Naive B cell (primary cell): ENCODE measurements around the gene ICE2. TPM values are rescaled to one million over a fixed set of nuclear protein-coding genes. Genes with fewer than 3 reads are reported as not detected.

ENCODE experiments used
- ATAC-seq, 2 donors: fragments of 150-1000 bp; cut with Tn5 transposase; 2 replicates each; pipeline ENCODE4 v1.10.0; 2021; ENCODE audit warnings: low read depth in 2 of 2, mild to moderate bottlenecking in 2 of 2, moderate library complexity in 2 of 2
- DNase-seq: peaks from one replicate; pipeline ENCODE4 v3.0.0; 2022
- H3K27ac Mint-ChIP-seq, 6 donors: one replicate each; pipeline ENCODE4 v1.8.0; 2020 to 2022; ENCODE audit warnings: mild to moderate bottlenecking in 6 of 6, mixed read lengths in 6 of 6, moderate library complexity in 5 of 6, inconsistent platforms in 2 of 6
- H3K27me3 Mint-ChIP-seq, 3 donors: one replicate each; pipeline ENCODE4 v1.8.0; 2021 to 2022; ENCODE audit warnings: mixed read lengths in 3 of 3, mild to moderate bottlenecking in 1 of 3
- H3K36me3 Mint-ChIP-seq, 2 donors: one replicate each; pipeline ENCODE4 v1.8.0; 2020 to 2022; ENCODE audit warnings: mixed read lengths in 2 of 2, inconsistent platforms in 1 of 2, mild to moderate bottlenecking in 1 of 2
- H3K4me1 Mint-ChIP-seq, 3 donors: one replicate each; pipeline ENCODE4 v1.8.0; 2020 to 2022; ENCODE audit warnings: mixed read lengths in 3 of 3, inconsistent platforms in 1 of 3, mild to moderate bottlenecking in 1 of 3, moderate library complexity in 1 of 3
- H3K4me3 Mint-ChIP-seq, 8 donors: one replicate each; pipeline ENCODE4 v1.8.0; 2020 to 2022; ENCODE audit warnings: mild to moderate bottlenecking in 8 of 8, mixed read lengths in 8 of 8, moderate library complexity in 8 of 8, inconsistent platforms in 2 of 8
- H3K9me3 Mint-ChIP-seq, 7 donors: one replicate each; pipeline ENCODE4 v1.8.0; 2020 to 2022; ENCODE audit warnings: mixed read lengths in 7 of 7, mild to moderate bottlenecking in 5 of 7, inconsistent platforms in 2 of 7, moderate library complexity in 1 of 7
- polyA plus RNA-seq, 6 donors: library from polyadenylated mRNA; unstranded; fragments of 300-500 nt; fragmentation: Illumina TruSeq; gene quantifications; one replicate each; pipeline ENCODE4 v1.2.3, GENCODE V29; 2021; ENCODE audit warnings: low read depth in 6 of 6

ICE2 gene
- polyA plus RNA-seq, 6 donors from 2014 or later, result 25.0 to 56.8 (median 50.0) TPM

- H3K27ac Mint-ChIP-seq, result peak overlapping the region in 1 of 6 donors; percentile 98
- DNase-seq (no peak), ATAC-seq (no peak)
- H3K27me3 Mint-ChIP-seq, result no peaks in the 10 kb centered on the region
- H3K4me1 Mint-ChIP-seq, result peaks cover 37 to 48% (median 42%) of the 10 kb centered on the region in 3 donors
- peak overlapping the region in 3 of 8 donors; percentile 51 to 99 (median 94) for H3K4me3 Mint-ChIP-seq
- H3K36me3 Mint-ChIP-seq, result peaks cover 6 to 10% of the 10 kb centered on the region in 2 donors
- no peaks in the 10 kb centered on the region for H3K9me3 Mint-ChIP-seq
Observed at GRCh38 chr15:60480888-60481287, 1.9 kb upstream of the ICE2 start.

- DNase-seq (no peak), ATAC-seq (no peak)
- Mint-ChIP-seq H3K9me3 (no peaks in the 10 kb centered on the region), H3K36me3 (peaks cover 6 to 10% of the 10 kb centered on the region in 2 donors), H3K4me1 (peaks cover 37 to 45% (median 41%) of the 10 kb centered on the region in 3 donors), H3K4me3 (peak overlapping the region; percentile 94 to 99 (median 98)), H3K27ac (peak overlapping the region; percentile 52 to 100 (median 92)), H3K27me3 (no peaks in the 10 kb centered on the region)
Observed at GRCh38 chr15:60480149-60480548, 1.2 kb upstream of the ICE2 start.

- Mint-ChIP-seq H3K9me3 (no peaks in the 10 kb centered on the region), H3K27ac (peak overlapping the region; percentile 98 to 100 (median 99)), H3K27me3 (no peaks in the 10 kb centered on the region), H3K4me3 (peak overlapping the region; percentile 94 to 99 (median 98)), H3K4me1 (peaks cover 42 to 51% (median 42%) of the 10 kb centered on the region in 3 donors), H3K36me3 (peaks cover 10 to 12% of the 10 kb centered on the region in 2 donors)
- DNase-seq, result no peak
- no peak for ATAC-seq
Observed at GRCh38 chr15:60479361-60480110, 594 bp upstream of the ICE2 start.

- Mint-ChIP-seq H3K36me3 (peaks cover 12 to 14% of the 10 kb centered on the region in 2 donors), H3K27me3 (no peaks in the 10 kb centered on the region), H3K4me3 (peak overlapping the region; percentile 94 to 99 (median 98)), H3K9me3 (no peaks in the 10 kb centered on the region), H3K4me1 (peaks cover 42 to 53% (median 43%) of the 10 kb centered on the region in 3 donors), H3K27ac (peak overlapping the region; percentile 98 to 100 (median 99))
- ATAC-seq (no peak), DNase-seq (no peak)
Observed at GRCh38 chr15:60477916-60478565, 901 bp downstream of the ICE2 start.

- Mint-ChIP-seq H3K27me3 (no peaks in the 10 kb centered on the region), H3K4me1 (peaks cover 42 to 58% (median 43%) of the 10 kb centered on the region in 3 donors)
Observed at GRCh38 chr15:60477164-60477563, 1.8 kb downstream of the ICE2 start.

GRCh38 chr15:60476713-60477112 lies 2.2 kb downstream of the ICE2 start:
- Mint-ChIP-seq H3K4me3 (peak overlapping the region in 2 of 8 donors; percentile 26 to 51), H3K9me3 (no peaks in the 10 kb centered on the region), H3K4me1 (peaks cover 42 to 58% (median 43%) of the 10 kb centered on the region in 3 donors), H3K36me3 (peaks cover 6 to 18% of the 10 kb centered on the region in 2 donors), H3K27ac (peak overlapping the region in 1 of 6 donors; percentile 84), H3K27me3 (no peaks in the 10 kb centered on the region)
- ATAC-seq (no peak), DNase-seq (no peak)

More at GRCh38 chr15:60477164-60477563, 1.8 kb downstream of the ICE2 start:
- peak overlapping the region in 3 of 8 donors; percentile 94 to 99 (median 94) for H3K4me3 Mint-ChIP-seq
- ATAC-seq (no peak), DNase-seq (no peak)
- H3K36me3 Mint-ChIP-seq, result peaks cover 9 to 18% of the 10 kb centered on the region in 2 donors
- H3K9me3 Mint-ChIP-seq, result no peaks in the 10 kb centered on the region
- peak overlapping the region in 2 of 6 donors; percentile 11 to 99 for H3K27ac Mint-ChIP-seq

GRCh38 chr15:60473135-60473534 lies 5.8 kb downstream of the ICE2 start:
- DNase-seq (no peak), ATAC-seq (no peak)
- Mint-ChIP-seq H3K9me3 (no peaks in the 10 kb centered on the region), H3K4me3 (no peak overlapping the region), H3K36me3 (peaks cover 24 to 25% of the 10 kb centered on the region in 2 donors), H3K27me3 (no peaks in the 10 kb centered on the region), H3K27ac (no peak overlapping the region), H3K4me1 (peaks cover 27 to 32% (median 28%) of the 10 kb centered on the region in 3 donors)

- H3K36me3 Mint-ChIP-seq, result peaks cover 24 to 25% of the 10 kb centered on the region in 2 donors
- peaks cover 16 to 19% (median 18%) of the 10 kb centered on the region in 3 donors for H3K4me1 Mint-ChIP-seq
- ATAC-seq (no peak), DNase-seq (no peak)
- H3K27ac Mint-ChIP-seq, result no peak overlapping the region
- no peak overlapping the region for H3K4me3 Mint-ChIP-seq
- H3K9me3 Mint-ChIP-seq, result no peaks in the 10 kb centered on the region
- H3K27me3 Mint-ChIP-seq, result no peaks in the 10 kb centered on the region
Observed at GRCh38 chr15:60471314-60471713, 7.6 kb downstream of the ICE2 start.

GRCh38 chr15:60469893-60470641 lies 8.9 kb downstream of the ICE2 start:
- Mint-ChIP-seq H3K9me3 (no peaks in the 10 kb centered on the region), H3K27ac (peak overlapping the region in 1 of 6 donors; percentile 21), H3K27me3 (no peaks in the 10 kb centered on the region), H3K4me3 (no peak overlapping the region), H3K36me3 (peaks cover 24 to 25% of the 10 kb centered on the region in 2 donors), H3K4me1 (peaks cover 13 to 19% (median 15%) of the 10 kb centered on the region in 3 donors)
- DNase-seq (no peak), ATAC-seq (no peak)

- no peaks in the 10 kb centered on the region for H3K9me3 Mint-ChIP-seq
- DNase-seq (no peak), ATAC-seq (no peak)
- H3K4me3 Mint-ChIP-seq, result no peak overlapping the region
- H3K36me3 Mint-ChIP-seq, result peaks cover 14 to 29% of the 10 kb centered on the region in 2 donors
- peaks cover 0 to 4% (median 3%) of the 10 kb centered on the region in 3 donors for H3K4me1 Mint-ChIP-seq
- H3K27me3 Mint-ChIP-seq, result no peaks in the 10 kb centered on the region
- no peak overlapping the region for H3K27ac Mint-ChIP-seq
Observed at GRCh38 chr15:60464836-60465630, 13.9 kb downstream of the ICE2 start.

GRCh38 chr15:60462027-60462426 lies 16.9 kb downstream of the ICE2 start:
- no peaks in the 10 kb centered on the region for H3K9me3 Mint-ChIP-seq
- H3K4me3 Mint-ChIP-seq, result no peak overlapping the region
- H3K36me3 Mint-ChIP-seq, result peaks cover 0 to 14% of the 10 kb centered on the region in 2 donors
- no peaks in the 10 kb centered on the region for H3K4me1 Mint-ChIP-seq
- no peaks in the 10 kb centered on the region for H3K27me3 Mint-ChIP-seq
- ATAC-seq, result no peak
- no peak for DNase-seq
- peak overlapping the region in 1 of 6 donors; percentile 42 for H3K27ac Mint-ChIP-seq

- DNase-seq (no peak), ATAC-seq (no peak)
- no peak overlapping the region for H3K27ac Mint-ChIP-seq
- H3K4me1 Mint-ChIP-seq, result no peaks in the 10 kb centered on the region
- H3K9me3 Mint-ChIP-seq, result no peaks in the 10 kb centered on the region
- no peaks in the 10 kb centered on the region for H3K27me3 Mint-ChIP-seq
- peaks cover 0 to 14% of the 10 kb centered on the region in 2 donors for H3K36me3 Mint-ChIP-seq
- no peak overlapping the region for H3K4me3 Mint-ChIP-seq
Observed at GRCh38 chr15:60460931-60461330, 18.0 kb downstream of the ICE2 start.
